Subcutaneous abdominal adipose tissue (tissue), 5 donors: ENCODE data around the gene EIF3L.

Experiments used
- H3K27ac ChIP-seq: one replicate; pipeline ENCODE4 v1.7.0; 2013; ENCODE audit warnings: low read depth, mild to moderate bottlenecking, inconsistent platforms, low read length, moderate library complexity
- H3K27me3 ChIP-seq, 5 donors: one replicate each; pipeline ENCODE4 v1.7.0; 2013; ENCODE audit warnings: low read length in 5 of 5, inconsistent platforms in 1 of 5; ENCODE audit not compliant: control insufficient read depth in 5 of 5, insufficient read depth in 4 of 5
- H3K36me3 ChIP-seq, 5 donors: one replicate each; pipeline ENCODE4 v1.7.0; 2013; ENCODE audit warnings: low read length in 5 of 5; ENCODE audit not compliant: control insufficient read depth in 5 of 5, insufficient read depth in 5 of 5
- H3K4me1 ChIP-seq, 5 donors: one replicate each; pipeline ENCODE4 v1.7.0; 2013; ENCODE audit warnings: low read length in 5 of 5, mild to moderate bottlenecking in 3 of 5, moderate library complexity in 1 of 5; ENCODE audit not compliant: control insufficient read depth in 5 of 5, insufficient read depth in 5 of 5
- H3K4me3 ChIP-seq, 5 donors: one replicate each; pipeline ENCODE4 v1.7.0; 2013; ENCODE audit warnings: low read length in 5 of 5, low read depth in 1 of 5
- H3K9ac ChIP-seq, 5 donors: one replicate each; pipeline ENCODE4 v1.7.0; 2013; ENCODE audit warnings: low read length in 5 of 5, mild to moderate bottlenecking in 4 of 5, moderate library complexity in 3 of 5
- H3K9me3 ChIP-seq, 5 donors: one replicate each; pipeline ENCODE4 v1.7.0; 2013; ENCODE audit warnings: low read length in 5 of 5; ENCODE audit not compliant: control insufficient read depth in 5 of 5
- donor health status: healthy.
- donor health status: healthy.
- donor health status: healthy.
- donor health status: healthy.
- donor health status: healthy.

The EIF3L gene

DNA sequence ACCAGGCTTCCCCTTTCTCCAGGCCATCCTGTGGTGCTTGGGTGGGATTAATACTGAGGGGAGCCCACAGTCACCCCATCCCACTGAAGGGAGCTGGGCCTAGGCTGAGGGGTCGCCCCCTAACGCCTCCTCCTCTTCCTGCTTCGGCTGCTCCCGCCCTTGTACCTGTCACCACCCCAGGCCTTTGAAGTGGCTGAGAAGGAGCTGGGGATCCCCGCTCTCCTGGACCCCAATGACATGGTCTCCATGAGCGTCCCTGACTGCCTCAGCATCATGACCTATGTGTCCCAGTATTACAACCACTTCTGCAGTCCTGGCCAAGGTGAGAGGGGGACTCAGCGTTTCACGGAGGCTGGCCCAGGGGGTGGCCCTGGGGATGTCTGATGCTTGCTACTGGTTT lies 63.0 kb downstream of the EIF3L start:
- Histone ChIP-seq H3K4me1 (peaks cover 2 to 45% (median 20%) of the 10 kb centered on the region in 5 donors), H3K27ac (peak overlapping the region; percentile 23), H3K36me3 (peaks cover 0 to 29% (median 22%) of the 10 kb centered on the region in 5 donors)

DNA sequence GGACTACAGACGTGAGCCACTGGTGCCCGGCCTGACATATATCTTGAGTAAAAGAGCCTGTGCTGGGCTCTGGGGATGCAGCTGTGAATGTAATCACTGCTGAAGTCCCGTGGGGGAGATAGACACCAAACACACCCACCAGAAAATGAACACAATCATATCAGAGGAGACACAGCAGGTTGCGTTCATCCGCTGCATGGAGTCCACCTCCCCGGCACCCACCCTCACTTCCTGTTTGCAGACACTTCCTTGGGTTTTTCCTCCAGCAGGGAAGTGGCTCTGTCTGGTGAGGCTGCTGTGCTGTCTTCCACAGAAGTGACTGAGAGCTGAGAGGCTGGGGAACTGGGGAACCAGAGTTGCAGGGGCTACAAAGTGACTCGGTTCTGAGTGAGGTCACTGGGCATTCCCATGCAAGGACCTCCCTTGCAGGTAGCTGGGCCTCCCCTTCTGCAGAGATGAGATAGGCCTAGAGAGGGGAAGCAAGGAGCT lies 64.1 kb downstream of the EIF3L start:
- H3K27me3 ChIP-seq: no peaks in the 10 kb centered on the region
- H3K9me3 ChIP-seq: no peaks in the 10 kb centered on the region
- no peak overlapping the region for H3K4me3 ChIP-seq
- H3K27ac ChIP-seq: no peak overlapping the region
- H3K9ac ChIP-seq: no peak overlapping the region
- peaks cover 0 to 40% (median 33%) of the 10 kb centered on the region in 5 donors for H3K36me3 ChIP-seq
- H3K4me1 ChIP-seq: peaks cover 0 to 46% (median 11%) of the 10 kb centered on the region in 5 donors

More for the DNA sequence above, 63.0 kb downstream of the EIF3L start:
- H3K9me3 ChIP-seq: no peaks in the 10 kb centered on the region
- no peaks in the 10 kb centered on the region for H3K27me3 ChIP-seq
- no peak overlapping the region for H3K4me3 ChIP-seq
- H3K9ac ChIP-seq: no peak overlapping the region

DNA sequence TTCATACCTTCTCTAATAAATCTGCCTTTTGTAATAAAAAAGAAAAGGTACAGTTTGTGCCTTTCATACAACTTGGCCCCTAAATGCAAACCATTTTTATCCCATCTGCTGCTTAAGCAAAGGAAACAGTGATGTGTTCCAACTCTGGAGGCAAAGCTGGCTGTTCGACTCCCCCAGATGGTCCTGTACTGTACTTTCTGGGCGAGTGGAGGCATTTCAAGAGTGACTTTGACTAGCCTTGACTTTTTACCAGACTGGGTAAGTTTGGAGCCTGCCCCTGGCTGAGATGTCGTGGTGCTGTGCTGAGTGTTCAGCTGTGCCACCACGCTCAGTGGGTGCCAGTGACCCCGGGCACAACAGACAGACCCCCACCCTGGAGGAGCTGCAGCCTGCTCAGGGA lies 67.1 kb downstream of the EIF3L start:
- peaks cover 0 to 60% (median 42%) of the 10 kb centered on the region in 5 donors for H3K36me3 ChIP-seq
- H3K4me1 ChIP-seq: peaks cover under 1 to 42% (median 9%) of the 10 kb centered on the region in 5 donors
- no peak overlapping the region for H3K27ac ChIP-seq
- peak overlapping the region in 1 of 5 donors; percentile 6 for H3K9ac ChIP-seq
- H3K9me3 ChIP-seq: no peaks in the 10 kb centered on the region
- H3K27me3 ChIP-seq: no peaks in the 10 kb centered on the region
- H3K4me3 ChIP-seq: no peak overlapping the region

DNA sequence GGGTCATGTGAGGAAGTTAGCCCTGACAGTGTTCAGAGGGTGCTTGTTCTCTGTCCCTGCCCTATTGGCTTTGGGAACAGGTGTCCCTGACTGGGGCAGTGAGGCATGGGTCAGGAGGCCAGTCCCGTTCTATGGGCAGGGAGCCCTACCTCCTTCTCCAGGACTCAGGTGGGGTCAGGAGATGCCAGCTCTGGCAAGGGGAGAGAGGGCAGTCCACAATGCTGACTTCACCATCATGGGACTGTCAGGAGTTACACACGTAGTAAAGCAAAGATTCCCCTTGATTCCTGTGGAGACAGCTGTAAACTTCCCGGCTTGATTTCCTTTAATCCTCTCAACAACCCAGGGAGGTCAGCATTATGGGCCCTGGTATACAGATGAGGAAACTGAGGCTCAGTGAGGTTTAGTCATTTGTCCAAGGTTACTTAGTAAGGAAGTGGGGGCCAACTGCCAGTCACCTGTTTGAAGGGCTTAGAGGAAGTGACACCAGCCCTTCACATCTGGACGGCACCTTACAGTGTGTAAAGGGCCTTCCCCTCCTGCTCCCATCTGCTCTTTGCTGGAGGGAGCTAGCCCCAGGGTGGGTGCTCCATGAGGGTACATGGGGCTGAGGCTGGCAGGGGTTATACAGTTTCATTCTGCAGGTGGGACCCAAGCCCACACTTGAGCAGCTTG lies 68.8 kb downstream of the EIF3L start:
- Histone ChIP-seq H3K27me3 (no peaks in the 10 kb centered on the region), H3K9me3 (no peaks in the 10 kb centered on the region), H3K4me3 (no peak overlapping the region), H3K27ac (no peak overlapping the region), H3K36me3 (peaks cover 0 to 59% (median 42%) of the 10 kb centered on the region in 5 donors), H3K4me1 (peaks cover 0 to 29% (median 5%) of the 10 kb centered on the region in 5 donors), H3K9ac (no peak overlapping the region)

DNA sequence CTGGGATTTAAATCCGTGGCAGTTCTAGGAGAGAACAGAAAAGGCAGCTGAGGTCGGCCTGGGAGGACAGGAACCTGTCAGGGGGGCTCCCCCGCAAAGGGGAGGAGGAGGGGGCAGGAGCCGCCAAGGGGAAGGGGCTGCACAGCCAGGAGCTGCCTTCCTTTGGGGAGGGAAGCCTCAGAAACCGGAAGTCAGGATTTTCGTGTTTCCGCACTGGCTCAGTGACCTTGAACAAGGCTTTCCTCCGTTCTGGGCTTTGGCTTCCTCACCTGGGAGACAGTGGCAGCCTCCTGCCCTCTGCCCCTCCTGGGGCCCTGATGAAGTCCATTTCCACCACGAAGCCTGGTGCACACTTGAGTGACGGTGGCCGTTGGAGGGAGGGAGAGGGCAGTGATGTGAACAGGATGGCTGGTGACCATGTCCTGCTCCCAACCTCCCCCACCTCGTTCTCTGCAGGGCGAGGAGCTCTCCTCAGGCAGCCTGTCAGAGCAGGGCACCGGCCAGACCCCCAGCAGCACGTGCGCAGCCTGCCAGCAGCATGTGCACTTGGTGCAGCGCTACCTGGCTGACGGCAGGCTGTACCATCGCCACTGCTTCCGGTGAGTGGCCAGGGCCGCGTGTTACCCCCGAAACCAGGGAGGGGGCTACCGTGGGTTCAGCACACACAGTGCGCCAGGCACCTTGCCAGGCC lies 69.5 kb downstream of the EIF3L start:
- no peak overlapping the region for H3K4me3 ChIP-seq
- no peaks in the 10 kb centered on the region for H3K9me3 ChIP-seq
- no peak overlapping the region for H3K9ac ChIP-seq
- H3K36me3 ChIP-seq: peaks cover 0 to 60% (median 41%) of the 10 kb centered on the region in 5 donors
- no peak overlapping the region for H3K27ac ChIP-seq
- H3K27me3 ChIP-seq: no peaks in the 10 kb centered on the region
- peaks cover 0 to 23% (median 5%) of the 10 kb centered on the region in 5 donors for H3K4me1 ChIP-seq

DNA sequence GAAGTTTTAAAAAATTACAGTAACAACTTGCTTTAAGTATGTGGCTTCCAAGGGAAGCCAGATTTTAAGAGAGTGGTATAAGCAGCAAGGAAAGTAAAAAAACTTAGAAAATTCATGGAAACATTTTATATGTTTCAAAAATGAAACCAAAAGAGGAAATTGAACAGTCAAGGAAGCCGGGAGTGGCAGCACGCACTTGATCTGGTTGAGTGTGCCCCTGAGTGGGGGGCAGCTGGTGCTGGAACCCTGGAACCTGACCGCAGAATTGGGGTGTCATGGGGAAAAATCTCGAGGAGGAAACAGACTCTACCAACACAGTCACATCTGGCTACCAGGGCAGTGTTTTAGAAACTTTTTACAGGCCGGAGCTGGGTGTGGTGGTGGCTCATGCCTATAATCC lies 70.9 kb downstream of the EIF3L start:
- H3K9me3 ChIP-seq: no peaks in the 10 kb centered on the region
- peak overlapping the region in 1 of 5 donors; percentile 6 for H3K4me3 ChIP-seq
- peak overlapping the region in 1 of 5 donors; percentile 4 for H3K9ac ChIP-seq
- no peak overlapping the region for H3K27ac ChIP-seq
- no peaks in the 10 kb centered on the region for H3K27me3 ChIP-seq
- H3K36me3 ChIP-seq: peaks cover 0 to 72% (median 46%) of the 10 kb centered on the region in 5 donors
- H3K4me1 ChIP-seq: peaks cover 0 to 24% (median 8%) of the 10 kb centered on the region in 5 donors

DNA sequence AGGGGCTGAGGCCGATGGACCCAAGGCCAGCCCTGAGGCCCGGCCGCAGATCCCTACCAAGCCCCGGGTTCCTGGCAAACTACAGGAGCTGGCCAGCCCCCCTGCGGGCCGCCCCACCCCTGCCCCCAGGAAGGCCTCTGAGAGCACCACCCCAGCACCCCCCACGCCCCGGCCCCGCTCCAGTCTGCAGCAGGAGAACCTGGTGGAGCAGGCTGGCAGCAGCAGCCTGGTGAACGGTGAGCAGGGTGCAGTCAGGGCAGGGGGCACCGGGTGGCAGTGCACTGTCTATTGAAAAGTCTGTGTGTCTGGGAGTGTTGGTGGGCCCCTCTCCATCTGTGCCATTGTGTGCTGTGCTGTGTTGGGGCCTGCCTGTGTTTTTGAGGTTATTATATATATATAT lies 73.0 kb downstream of the EIF3L start:
- no peak overlapping the region for H3K4me3 ChIP-seq
- no peaks in the 10 kb centered on the region for H3K9me3 ChIP-seq
- H3K9ac ChIP-seq: no peak overlapping the region
- H3K27ac ChIP-seq: no peak overlapping the region
- H3K27me3 ChIP-seq: no peaks in the 10 kb centered on the region
- peaks cover 0 to 27% (median 14%) of the 10 kb centered on the region in 5 donors for H3K4me1 ChIP-seq
- H3K36me3 ChIP-seq: peaks cover 0 to 76% (median 56%) of the 10 kb centered on the region in 5 donors

DNA sequence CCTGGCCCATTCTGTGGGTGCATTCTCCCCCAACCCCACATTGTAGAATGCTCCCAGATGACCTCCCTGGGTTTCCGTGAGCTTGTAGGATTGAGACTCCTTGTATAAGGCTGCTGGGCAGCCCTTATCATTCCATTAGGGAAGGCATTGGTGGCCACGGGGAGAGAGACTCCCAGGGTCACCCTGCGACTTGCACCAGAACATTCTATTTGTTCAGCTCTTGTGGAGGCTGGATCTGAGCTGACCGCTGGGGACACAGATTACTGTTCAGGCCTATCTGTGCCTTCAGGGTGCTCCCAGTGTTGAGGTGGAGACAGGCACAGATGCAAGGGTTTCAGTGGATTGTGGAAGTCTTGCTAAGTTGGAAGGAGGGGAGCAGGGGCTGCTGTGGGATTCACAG lies 74.7 kb downstream of the EIF3L start:
- no peak overlapping the region for H3K9ac ChIP-seq
- H3K36me3 ChIP-seq: peaks cover 0 to 74% (median 51%) of the 10 kb centered on the region in 5 donors
- peaks cover 0 to 12% (median 8%) of the 10 kb centered on the region in 5 donors for H3K4me1 ChIP-seq
- H3K4me3 ChIP-seq: no peak overlapping the region
- H3K27me3 ChIP-seq: no peaks in the 10 kb centered on the region
- H3K9me3 ChIP-seq: no peaks in the 10 kb centered on the region
- no peak overlapping the region for H3K27ac ChIP-seq

DNA sequence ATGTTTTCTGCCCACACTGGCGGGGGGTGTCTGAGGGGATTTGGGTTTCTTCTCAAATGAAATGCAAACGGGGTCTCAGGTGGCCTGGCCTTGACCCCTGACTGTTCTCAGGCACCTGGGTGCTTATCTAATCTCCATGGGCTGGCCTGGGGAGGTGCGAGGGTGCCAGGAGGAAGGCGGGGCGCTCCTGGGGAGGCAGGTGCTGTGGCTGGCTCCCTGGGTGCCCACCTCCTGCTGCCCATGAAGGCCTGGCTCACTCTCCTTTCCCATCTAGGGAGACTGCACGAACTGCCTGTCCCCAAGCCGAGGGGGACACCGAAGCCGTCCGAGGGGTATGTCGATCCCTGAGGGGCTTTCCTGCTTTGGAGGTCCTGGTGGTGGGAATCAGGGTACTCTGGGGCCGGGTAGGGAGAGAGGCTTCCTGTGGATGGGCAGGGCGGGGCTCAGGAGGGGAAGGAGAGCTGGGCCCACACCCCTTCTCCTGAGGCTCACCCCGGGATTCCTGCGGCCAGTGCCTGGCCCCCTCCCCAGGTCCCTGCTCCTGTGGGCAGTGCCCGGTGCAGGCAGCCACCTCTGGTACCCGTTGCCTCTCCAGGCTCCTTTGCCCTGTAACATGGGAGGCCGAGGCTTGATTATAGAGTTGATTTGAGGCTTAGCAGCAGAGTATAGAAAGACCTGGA lies 75.3 kb downstream of the EIF3L start:
- Histone ChIP-seq H3K4me3 (no peak overlapping the region), H3K36me3 (peaks cover 0 to 76% (median 53%) of the 10 kb centered on the region in 5 donors), H3K9me3 (no peaks in the 10 kb centered on the region), H3K9ac (no peak overlapping the region), H3K27ac (no peak overlapping the region), H3K4me1 (peaks cover 0 to 8% (median 5%) of the 10 kb centered on the region in 5 donors), H3K27me3 (no peaks in the 10 kb centered on the region)
